H1 (cell line): ENCODE results near the gene TRABD2B.

Experiments used
- ASH2L ChIP-seq: fragments of 200-600, 300-600 bp; sonication (generic); IDR thresholded peaks from one replicate; pipeline ENCODE4 v1.7.1; 2017; ENCODE audit warnings: low read length
- CEBPB ChIP-seq: IDR thresholded peaks from 2 replicates; pipeline ENCODE4 v1.6.1; 2012; ENCODE audit warnings: low read depth, low read length
- CHD1 ChIP-seq: IDR thresholded peaks from 2 replicates; pipeline ENCODE4 v1.6.1; 2012; ENCODE audit warnings: low read depth, low read length, improper control_type of control experiment
- CTBP2 ChIP-seq: IDR thresholded peaks from 2 replicates; pipeline ENCODE4 v1.7.0; 2011; ENCODE audit warnings: borderline replicate concordance, mild to moderate bottlenecking, moderate library complexity, mixed read lengths, low read length; ENCODE audit not compliant: insufficient read depth, insufficient read length
- CTCF ChIP-seq, 3 experiments: IDR thresholded peaks; 1 replicate in 2 of 3; 2 replicates in 1 of 3; pipeline versions ENCODE4 v1.5.1 to v1.6.1; 2011; ENCODE audit warnings: low read length in 3 of 3, mild to moderate bottlenecking in 3 of 3, inconsistent platforms in 2 of 3, low read depth in 1 of 3, moderate library complexity in 1 of 3; ENCODE audit not compliant: insufficient read depth in 1 of 3; ENCODE audit errors: control extremely low read depth in 1 of 3
- EZH2 ChIP-seq: fragments of 200-600 bp; sonication (generic); IDR thresholded peaks from 2 replicates; pipeline ENCODE4 v1.7.1; 2012; ENCODE audit warnings: low read depth, mild to moderate bottlenecking, moderate library complexity, low read length, inconsistent platforms; ENCODE audit not compliant: severe bottlenecking
- POLR2A ChIP-seq, 2 experiments: IDR thresholded peaks; 1 replicate in 1 of 2; 2 replicates in 1 of 2; pipeline ENCODE4 v1.6.1; 2011; ENCODE audit warnings: low read depth in 2 of 2, low read length in 2 of 2, mild to moderate bottlenecking in 2 of 2; ENCODE audit errors: control extremely low read depth in 1 of 2
- POLR2AphosphoS5 ChIP-seq: IDR thresholded peaks from 2 replicates; pipeline ENCODE4 v1.6.1; 2011; ENCODE audit warnings: low read depth, low read length
- SIRT6 ChIP-seq: IDR thresholded peaks from one replicate; pipeline ENCODE4 v1.7.1; 2012; ENCODE audit warnings: low read length, inconsistent platforms
- SP4 ChIP-seq: IDR thresholded peaks from 2 replicates; pipeline ENCODE4 v1.6.1; 2012; ENCODE audit warnings: low read length, inconsistent platforms
- TF ChIP-seq, protein P1 (sequence below): fragments of 300-600 bp; sonication (generic); IDR thresholded peaks from 2 replicates; pipeline ENCODE4 v1.7.1; 2012; ENCODE audit warnings: low read length, moderate library complexity, mild to moderate bottlenecking, inconsistent platforms; ENCODE audit not compliant: insufficient replicate concordance
- TF ChIP-seq, protein P2 (sequence below): IDR thresholded peaks from 2 replicates; pipeline ENCODE4 v1.6.1; 2012; ENCODE audit warnings: inconsistent platforms

- TF ChIP-seq, protein P1, sequence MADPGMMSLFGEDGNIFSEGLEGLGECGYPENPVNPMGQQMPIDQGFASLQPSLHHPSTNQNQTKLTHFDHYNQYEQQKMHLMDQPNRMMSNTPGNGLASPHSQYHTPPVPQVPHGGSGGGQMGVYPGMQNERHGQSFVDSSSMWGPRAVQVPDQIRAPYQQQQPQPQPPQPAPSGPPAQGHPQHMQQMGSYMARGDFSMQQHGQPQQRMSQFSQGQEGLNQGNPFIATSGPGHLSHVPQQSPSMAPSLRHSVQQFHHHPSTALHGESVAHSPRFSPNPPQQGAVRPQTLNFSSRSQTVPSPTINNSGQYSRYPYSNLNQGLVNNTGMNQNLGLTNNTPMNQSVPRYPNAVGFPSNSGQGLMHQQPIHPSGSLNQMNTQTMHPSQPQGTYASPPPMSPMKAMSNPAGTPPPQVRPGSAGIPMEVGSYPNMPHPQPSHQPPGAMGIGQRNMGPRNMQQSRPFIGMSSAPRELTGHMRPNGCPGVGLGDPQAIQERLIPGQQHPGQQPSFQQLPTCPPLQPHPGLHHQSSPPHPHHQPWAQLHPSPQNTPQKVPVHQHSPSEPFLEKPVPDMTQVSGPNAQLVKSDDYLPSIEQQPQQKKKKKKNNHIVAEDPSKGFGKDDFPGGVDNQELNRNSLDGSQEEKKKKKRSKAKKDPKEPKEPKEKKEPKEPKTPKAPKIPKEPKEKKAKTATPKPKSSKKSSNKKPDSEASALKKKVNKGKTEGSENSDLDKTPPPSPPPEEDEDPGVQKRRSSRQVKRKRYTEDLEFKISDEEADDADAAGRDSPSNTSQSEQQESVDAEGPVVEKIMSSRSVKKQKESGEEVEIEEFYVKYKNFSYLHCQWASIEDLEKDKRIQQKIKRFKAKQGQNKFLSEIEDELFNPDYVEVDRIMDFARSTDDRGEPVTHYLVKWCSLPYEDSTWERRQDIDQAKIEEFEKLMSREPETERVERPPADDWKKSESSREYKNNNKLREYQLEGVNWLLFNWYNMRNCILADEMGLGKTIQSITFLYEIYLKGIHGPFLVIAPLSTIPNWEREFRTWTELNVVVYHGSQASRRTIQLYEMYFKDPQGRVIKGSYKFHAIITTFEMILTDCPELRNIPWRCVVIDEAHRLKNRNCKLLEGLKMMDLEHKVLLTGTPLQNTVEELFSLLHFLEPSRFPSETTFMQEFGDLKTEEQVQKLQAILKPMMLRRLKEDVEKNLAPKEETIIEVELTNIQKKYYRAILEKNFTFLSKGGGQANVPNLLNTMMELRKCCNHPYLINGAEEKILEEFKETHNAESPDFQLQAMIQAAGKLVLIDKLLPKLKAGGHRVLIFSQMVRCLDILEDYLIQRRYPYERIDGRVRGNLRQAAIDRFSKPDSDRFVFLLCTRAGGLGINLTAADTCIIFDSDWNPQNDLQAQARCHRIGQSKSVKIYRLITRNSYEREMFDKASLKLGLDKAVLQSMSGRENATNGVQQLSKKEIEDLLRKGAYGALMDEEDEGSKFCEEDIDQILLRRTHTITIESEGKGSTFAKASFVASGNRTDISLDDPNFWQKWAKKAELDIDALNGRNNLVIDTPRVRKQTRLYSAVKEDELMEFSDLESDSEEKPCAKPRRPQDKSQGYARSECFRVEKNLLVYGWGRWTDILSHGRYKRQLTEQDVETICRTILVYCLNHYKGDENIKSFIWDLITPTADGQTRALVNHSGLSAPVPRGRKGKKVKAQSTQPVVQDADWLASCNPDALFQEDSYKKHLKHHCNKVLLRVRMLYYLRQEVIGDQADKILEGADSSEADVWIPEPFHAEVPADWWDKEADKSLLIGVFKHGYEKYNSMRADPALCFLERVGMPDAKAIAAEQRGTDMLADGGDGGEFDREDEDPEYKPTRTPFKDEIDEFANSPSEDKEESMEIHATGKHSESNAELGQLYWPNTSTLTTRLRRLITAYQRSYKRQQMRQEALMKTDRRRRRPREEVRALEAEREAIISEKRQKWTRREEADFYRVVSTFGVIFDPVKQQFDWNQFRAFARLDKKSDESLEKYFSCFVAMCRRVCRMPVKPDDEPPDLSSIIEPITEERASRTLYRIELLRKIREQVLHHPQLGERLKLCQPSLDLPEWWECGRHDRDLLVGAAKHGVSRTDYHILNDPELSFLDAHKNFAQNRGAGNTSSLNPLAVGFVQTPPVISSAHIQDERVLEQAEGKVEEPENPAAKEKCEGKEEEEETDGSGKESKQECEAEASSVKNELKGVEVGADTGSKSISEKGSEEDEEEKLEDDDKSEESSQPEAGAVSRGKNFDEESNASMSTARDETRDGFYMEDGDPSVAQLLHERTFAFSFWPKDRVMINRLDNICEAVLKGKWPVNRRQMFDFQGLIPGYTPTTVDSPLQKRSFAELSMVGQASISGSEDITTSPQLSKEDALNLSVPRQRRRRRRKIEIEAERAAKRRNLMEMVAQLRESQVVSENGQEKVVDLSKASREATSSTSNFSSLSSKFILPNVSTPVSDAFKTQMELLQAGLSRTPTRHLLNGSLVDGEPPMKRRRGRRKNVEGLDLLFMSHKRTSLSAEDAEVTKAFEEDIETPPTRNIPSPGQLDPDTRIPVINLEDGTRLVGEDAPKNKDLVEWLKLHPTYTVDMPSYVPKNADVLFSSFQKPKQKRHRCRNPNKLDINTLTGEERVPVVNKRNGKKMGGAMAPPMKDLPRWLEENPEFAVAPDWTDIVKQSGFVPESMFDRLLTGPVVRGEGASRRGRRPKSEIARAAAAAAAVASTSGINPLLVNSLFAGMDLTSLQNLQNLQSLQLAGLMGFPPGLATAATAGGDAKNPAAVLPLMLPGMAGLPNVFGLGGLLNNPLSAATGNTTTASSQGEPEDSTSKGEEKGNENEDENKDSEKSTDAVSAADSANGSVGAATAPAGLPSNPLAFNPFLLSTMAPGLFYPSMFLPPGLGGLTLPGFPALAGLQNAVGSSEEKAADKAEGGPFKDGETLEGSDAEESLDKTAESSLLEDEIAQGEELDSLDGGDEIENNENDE = no peak
- TF ChIP-seq POLR2A (IDR thresholded peaks at IDR 0.05; ENCODE audit: control extremely low read depth in 1 of 2, low read depth in 2 of 2, low read length in 2 of 2) (no peak), ASH2L (no peak), CTCF (IDR thresholded peaks at IDR 0.05; ENCODE audit: control extremely low read depth in 1 of 3, insufficient read depth in 1 of 3, low read depth in 1 of 3, low read length in 3 of 3) (no peak), SIRT6 (no peak), SP4 (no peak), EZH2 (no peak), CTBP2 (no peak), CEBPB (no peak), CHD1 (no peak), POLR2AphosphoS5 (no peak)
- TF ChIP-seq, protein P2, sequence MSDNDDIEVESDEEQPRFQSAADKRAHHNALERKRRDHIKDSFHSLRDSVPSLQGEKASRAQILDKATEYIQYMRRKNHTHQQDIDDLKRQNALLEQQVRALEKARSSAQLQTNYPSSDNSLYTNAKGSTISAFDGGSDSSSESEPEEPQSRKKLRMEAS = no peak
Observed at GRCh38 chr1:47783638-47784496, 213.3 kb downstream of the TRABD2B start.
